ENCODE measurements around the gene SKIC2.

DNA sequence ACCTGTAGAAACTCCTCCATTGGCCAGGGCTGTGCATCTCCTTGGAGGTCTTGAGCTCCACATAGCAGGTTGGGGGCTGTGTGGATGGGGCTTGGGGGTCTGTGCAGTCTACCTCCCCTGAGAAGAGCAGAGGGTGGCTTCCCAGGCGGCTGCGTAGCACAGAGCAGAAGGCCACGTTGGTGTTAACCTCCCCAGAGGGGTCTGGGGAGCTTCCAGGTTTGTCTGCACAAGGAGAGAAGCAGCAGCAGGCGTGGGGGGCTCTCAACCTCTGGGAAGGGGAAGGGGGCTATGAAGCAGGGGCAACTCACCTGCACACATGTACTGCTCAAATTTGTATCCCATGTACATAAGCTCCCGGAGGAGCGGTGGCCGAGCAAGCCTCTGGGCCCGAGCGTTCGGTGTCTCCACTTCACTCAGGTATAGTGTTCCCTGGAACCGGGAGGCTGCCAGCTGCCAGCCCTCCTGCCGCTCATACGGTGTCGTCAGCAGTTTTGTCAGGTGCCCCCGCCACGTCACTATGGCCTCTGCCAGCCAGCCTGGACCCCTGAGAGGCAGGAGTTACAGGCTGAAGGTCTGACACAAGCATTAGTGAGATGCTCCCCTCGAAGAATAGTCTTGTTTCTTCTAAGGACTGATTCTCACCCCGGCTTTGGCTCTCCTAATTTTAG is 11.8 kb downstream of the SKIC2 start:
- TF ChIP-seq, protein P1, sequence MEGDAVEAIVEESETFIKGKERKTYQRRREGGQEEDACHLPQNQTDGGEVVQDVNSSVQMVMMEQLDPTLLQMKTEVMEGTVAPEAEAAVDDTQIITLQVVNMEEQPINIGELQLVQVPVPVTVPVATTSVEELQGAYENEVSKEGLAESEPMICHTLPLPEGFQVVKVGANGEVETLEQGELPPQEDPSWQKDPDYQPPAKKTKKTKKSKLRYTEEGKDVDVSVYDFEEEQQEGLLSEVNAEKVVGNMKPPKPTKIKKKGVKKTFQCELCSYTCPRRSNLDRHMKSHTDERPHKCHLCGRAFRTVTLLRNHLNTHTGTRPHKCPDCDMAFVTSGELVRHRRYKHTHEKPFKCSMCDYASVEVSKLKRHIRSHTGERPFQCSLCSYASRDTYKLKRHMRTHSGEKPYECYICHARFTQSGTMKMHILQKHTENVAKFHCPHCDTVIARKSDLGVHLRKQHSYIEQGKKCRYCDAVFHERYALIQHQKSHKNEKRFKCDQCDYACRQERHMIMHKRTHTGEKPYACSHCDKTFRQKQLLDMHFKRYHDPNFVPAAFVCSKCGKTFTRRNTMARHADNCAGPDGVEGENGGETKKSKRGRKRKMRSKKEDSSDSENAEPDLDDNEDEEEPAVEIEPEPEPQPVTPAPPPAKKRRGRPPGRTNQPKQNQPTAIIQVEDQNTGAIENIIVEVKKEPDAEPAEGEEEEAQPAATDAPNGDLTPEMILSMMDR (IDR thresholded peaks at IDR 0.05): no peak
- TF ChIP-seq POLR2A (IDR thresholded peaks at IDR 0.05): no peak
